HG02623 (cell line): Measurements from ENCODE around the gene BRCC3.

Experiments used
- ATAC-seq: cut with Tn5 transposase; IDR thresholded peaks from one replicate; pipeline ENCODE4 v1.9.1; 2021; ENCODE audit warnings: moderate library complexity; ENCODE audit not compliant: unreplicated experiment

The BRCC3 gene

DNA sequence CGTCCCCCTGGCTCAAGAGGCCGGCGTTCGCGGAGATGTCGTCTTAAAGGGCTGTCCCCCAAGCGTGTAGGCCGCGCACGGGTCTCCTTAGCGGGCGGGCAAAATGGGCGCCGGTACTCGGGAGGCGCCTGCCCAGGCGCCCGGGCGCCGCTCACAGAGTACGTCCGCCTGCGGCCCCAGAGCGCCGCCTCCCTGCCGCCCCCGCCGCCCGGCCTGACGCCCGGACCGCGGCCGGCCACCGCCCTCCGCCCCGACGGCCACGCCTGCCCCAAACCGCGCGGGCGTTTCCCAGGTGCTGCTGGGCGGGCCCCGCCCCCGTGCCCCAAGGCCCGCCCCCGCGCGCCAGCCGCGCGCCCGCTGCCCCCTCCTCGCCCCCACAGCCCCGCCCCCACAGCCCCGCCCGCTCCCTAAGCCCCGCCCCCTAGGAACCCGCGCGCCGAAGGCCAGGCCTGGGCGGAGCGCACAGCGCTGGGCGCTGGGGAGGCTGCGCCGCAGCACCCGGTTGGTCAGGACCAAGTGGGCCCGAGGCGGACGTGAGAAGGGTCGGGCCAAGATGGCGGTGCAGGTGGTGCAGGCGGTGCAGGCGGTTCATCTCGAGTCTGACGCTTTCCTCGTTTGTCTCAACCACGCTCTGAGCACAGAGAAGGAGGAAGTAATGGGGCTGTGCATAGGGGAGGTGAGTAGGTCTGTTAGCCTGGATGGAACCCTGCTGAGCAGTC is at the start of gene BRCC3, which contains the start of the genes CMC4 and MTCP1:
Gene BRCC3 (plus strand): TSS at position 534 of the 719 bp plus-strand sequence. CDS start 20 bp downstream, at position 554.
Gene CMC4 (minus strand): TSS at position 162 of the 719 bp plus-strand sequence. CDS start 7,113 bp downstream, outside the sequence.
Gene MTCP1 (minus strand): TSS at position 162 of the 719 bp plus-strand sequence. CDS start 5,126 bp downstream, outside the sequence.
- peak; percentile 86 for ATAC-seq

DNA sequence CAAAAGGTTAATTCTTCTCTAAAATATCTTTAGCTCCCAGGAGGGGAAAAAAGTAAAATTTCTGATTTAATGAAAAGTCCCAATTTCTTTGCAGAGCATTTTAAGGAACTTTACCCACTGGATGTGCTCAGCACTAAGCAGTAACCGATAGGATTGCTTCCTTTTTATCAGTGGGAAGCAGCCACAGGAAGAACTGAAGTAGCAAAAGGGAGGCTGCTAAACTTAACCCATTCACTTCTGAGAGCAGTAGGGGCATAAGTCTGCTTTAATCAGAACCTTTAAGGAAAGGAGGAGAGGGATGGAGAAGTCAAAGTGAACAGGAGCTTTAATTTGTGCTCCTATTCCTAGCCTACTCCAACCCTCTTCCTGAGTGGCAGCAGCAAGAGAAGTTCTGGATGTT is 48.7 kb upstream of the BRCC3 start, which contains the start of gene F8:
Gene F8 (minus strand): TSS at position 139 of the 400 bp plus-strand sequence. CDS start 171 bp downstream, outside the sequence.
- no peak for ATAC-seq

DNA sequence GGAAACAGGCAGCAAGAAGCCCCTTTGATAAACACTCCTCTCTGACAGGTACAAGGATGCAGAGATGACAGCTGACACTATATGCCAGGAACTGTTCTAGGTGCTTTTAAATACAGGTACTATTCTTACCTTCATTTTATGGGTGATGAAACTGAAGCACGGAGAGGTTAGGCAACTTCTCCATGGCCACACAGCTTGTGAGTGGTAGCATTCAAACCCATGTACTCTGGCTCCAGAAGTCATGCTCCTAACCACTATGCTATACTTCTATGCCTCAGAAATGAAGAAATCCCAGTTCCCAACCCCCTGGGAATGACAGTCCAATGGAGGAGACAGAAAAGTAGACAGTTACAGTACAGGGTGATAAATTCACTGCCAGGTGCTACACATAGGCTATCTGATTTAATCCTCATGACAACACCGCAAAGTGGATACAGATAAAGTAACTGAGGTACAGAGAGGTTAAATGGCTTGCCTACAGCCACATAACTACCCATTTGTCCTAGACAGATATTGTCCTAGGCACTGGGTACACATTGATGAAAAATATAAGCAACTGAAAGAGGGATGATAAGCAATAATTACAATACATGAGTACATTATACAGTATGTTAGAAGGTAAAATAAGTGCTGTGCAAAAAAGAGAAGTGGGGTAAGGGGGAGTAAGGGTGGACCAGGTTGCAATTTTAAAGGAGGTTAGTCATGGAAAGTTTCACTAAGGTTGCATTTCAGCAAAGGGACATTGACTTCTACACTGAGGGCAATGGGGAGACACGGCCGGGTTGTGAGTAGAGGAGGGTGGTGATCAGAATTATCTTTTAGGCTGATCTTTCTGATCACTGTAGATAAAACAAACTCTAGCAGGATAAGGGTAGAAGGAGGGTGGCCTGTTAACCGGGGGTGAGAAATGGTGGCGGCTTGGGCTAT is 47.1 kb upstream of the BRCC3 start:
- ATAC-seq, result no peak

DNA sequence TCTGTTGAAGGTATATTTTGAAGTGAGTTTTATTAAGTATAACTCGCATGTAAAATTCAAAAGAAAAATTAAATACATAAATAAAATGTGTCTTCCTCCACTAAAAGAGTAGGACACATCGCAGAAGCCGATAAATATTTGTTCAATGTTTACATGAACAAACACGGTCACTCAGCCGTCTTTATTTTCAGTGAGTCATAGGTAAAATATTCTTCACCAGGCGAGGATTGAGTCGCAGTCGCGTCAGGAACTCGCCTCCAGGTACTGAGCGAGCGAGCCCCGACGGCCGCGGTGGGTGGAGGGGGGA is 44.9 kb upstream of the BRCC3 start:
- ATAC-seq, result no peak

DNA sequence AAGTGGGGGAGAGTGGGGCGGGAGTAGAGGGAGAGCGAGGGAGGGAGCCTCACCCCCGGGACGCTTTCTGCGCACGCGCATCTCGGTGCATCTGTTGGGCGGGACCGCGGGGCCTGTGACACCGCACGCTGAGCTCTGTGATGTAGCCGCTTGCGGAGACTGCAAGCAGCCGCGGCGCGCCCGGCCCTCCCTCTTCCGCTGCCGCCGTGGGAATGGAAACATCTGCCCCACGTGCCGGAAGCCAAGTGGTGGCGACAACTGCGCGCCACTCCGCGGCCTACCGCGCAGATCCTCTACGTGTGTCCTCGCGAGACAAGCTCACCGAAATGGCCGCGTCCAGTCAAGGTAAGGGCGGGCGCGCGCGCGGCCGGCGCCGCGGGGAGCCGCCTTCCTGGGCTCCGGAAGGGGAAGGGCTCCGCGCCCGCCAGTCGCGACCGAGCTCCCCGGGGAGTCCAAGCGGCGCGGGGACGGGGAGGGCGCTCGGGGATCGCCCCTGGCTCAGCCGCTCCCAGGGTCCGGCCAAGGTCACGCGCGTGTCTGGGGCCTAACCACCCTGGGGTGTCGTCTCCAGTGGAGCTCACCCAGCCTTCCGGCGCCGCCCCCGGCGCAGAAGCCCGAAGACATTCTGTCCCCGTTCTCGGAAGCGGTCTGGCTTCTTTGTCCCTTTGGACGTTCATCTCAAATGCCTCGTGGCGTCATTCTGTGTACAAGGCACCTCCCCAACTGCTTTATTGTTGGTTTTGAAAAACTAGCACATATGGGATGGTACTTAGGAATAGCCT is 44.4 kb upstream of the BRCC3 start, which contains the start of gene FUNDC2:
Gene FUNDC2 (plus strand): TSS at position 118 of the 782 bp plus-strand sequence. CDS start 95 bp downstream, at position 213.
- ATAC-seq, result peak; percentile 90

DNA sequence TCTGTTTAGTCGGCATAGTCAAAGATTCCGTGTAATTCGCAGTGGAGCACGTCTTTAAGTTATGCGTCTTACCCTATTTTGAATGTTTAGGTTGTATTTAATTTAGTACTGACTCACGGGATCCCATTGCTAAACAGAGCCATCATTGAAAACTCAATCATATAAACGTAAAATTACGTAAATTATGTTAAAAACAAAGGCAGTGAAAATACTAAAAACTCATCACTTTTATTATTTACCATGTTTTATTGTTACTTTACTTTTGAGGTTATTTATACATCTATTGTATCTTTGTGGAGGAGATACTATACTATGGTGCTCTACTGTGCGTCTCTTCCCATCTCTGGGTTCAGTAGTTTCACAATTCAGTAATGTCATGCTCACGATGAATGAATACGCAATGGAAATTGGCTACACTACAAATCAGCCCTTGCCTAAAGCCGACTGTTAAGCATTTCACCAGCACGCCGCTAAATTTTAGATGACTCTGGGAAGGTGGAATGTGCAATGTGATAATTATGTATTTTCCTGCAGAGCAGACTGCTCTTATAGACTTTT is 43.7 kb upstream of the BRCC3 start:
- ATAC-seq, result no peak

DNA sequence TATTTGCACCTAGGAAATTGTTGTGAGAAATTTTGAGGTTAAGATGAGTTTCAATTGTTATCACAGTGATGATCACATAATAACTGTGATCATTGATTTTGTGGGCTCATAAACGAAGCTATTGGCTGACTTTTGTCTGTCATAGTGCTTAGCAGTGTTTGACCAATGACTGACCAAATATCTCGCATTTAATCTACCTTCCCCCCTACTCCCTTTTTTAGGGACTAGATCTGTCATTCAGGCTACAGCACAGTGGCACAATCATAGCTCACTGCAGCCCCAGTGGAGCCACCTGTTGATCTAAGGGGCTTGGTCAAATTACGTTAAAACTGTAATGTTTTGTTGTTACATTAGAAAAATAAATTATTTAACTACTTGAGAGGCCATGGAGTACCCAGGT is 43.2 kb upstream of the BRCC3 start:
- ATAC-seq, result no peak

DNA sequence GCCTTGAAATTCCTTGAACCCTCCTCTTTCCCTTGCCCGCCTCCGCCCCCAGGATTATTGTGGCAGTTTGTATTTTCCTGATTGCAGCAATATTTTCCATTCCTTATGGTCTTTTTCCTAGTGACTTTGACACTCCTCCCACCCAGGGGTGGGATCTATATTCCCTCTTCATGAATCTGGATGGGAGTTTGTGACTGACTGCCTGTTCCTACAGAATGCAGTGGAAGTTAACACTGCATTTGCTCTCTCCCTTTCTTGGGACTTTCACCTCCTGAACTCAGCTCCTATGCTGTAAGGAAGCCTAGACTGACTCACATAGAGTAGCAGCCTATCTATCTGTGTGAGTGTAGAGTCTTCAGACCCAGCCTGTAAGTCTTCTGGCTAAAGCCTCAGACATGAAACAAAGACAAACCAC is 42.4 kb upstream of the BRCC3 start:
- ATAC-seq, result no peak

DNA sequence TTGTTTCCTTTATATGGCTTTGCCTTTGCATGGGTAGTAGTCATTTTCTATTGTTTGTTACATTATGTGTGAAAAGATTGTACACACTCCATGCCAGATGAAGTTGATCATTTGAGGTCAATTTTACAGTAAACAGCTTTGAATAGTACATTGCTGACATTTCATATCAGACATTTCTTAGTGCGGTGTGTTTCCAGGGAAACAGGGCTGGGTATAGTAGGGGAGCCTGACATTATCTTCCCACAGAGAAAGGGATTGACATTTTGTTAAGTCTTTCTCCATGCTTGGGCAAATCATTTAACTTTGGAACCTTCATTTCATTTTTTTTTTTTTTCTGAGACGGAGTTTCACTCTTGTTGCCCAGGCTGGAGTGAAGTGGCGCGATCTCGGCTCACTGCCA is 39.7 kb upstream of the BRCC3 start:
- ATAC-seq, result no peak

DNA sequence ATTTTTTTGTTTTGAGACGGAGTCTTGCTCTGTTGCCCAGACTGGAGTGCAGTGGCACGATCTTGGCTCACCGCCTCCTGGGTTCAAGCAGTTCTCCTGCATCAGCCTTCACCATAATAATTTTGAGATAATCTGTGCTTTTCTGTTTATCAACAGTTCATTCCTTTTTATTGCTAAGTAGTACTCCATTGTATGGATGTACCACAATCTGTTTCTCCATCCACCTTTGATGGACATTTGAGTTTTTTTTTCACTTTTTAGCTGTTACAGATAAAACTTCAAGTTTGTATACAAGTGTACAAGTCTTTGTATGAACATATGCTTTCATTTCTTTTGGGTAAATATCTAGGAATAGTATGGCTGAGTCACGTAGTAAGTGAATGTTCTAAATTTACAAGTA is 35.6 kb upstream of the BRCC3 start:
- ATAC-seq, result no peak

DNA sequence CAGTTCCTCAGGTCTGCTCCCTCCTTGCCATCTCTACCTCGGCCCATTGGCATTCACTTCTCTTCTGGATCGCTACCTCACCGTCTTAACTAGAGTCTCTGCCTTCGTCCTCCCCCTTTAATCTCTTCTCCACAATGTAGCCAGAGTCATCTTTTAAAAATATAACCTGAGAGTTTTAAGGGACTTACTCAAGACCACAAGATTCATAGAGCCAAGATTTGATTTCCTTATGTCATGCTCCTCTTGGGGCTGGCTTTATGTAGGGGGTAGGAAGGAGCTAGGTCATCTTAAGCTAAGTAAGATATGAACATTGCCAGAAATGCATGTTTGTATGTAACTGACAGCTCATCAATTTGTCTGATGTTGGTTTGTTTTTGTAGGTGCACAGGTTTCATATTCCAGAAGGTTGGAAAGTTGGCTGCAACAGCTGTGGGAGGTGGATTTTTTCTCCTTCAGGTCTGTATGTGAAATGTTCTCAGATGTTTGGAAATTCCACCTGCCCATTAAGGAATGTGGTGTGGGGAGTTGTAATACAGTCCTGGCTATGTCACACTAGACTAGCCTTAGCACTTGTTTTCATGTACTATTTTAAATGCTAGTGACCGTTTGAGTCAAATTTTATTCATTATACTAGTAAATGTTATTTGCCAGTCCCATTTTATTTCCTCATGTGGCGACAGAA is 25.0 kb upstream of the BRCC3 start:
- no peak for ATAC-seq

DNA sequence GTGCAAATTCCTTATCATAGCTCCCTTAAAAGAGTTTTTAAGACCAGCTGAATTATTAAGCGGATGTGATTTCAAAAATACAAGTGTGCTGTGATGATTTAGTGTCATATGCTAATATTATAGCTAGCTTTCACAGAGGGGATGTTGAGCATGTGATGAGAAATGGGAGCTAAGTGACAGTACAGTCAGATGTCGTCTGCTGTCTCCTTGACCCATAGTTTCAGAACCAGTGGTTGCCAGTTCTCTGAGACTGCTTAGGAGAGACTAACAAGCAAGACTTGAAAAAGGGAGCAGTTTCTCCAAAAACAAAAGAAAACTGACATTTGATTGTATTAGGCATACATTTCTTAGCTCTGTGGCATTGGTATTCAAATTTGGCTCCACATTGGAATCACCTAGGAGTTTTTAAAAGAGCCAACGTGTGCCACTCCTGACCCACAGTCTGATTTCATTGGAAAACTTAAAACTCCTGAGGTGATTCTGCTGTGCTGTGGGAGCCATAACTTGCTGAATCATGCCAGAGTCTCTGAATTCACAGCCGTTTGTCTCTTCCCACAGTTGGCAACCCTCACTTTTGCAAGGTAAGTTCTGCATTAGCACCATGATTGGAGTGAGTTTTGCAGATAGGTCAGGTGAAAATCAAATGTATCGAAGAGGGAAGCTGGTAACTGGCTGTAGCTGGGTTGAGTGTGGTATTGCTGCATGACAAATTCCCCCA is 24.3 kb upstream of the BRCC3 start:
- no peak for ATAC-seq

DNA sequence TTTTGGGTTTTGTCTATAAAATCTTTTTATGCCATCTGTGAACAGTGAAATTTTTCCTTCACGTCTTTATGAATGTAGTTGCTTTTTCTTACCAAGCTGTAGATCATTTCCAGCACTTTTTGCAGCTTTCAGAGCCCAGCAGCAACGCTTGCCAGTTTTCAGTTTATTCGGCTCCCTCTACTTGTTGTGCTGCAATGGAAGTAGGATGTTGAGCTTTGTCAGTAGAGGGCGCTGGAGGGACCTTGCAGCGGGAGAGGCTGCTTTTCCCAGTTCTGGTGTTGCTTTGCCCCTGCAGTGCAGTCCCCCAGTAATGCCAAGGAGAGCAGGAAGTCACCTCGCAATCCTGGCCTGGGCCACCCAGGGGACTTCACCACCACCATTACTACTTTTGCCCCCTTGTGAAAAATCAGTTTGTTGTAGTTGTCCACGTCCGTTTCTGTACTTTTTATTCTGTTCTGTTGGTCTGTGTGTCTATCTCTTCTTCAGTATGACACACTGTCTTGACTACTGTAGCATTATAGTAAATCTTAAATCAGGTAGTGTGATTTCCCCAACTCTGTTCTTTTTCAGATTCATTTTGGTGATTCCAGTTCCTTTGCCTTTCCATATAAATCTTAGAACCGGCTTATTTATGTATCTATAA is 22.2 kb upstream of the BRCC3 start:
- ATAC-seq, result no peak

DNA sequence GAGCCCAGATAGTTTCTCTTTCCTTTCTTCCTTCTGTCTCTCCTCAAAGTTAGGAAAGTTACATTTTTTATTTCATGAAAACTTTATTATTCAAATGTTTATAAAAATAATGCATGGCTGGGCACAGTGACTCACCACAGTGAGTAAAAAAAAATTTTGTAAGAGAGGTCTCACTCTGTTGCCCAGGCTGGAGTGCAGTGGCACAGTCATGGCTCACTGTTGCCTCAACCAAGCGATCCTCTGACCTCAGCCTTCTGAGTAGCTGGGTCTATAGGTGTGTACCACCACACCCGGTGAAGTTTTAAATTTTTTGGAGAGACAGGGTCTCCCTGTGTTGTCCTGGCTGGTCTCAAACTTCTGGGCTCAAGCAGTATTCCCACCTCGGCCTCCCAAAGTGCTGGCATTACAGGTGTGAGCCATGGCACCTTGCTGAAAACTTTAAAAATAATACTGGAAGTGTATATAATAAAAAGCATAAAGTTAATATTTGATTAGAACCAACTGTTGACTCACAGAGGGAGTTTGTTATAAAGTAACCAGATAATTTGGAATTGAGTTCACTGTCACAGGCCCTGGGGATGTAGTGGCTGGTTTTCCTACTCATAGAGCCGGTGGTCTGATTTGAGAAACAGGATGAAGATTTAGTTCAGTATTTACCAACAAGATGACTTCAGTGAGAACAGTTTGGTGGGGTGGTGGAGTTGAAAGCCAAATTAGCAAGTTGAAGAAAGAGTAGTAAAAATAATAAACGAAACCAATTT is 18.4 kb upstream of the BRCC3 start:
- ATAC-seq, result no peak

DNA sequence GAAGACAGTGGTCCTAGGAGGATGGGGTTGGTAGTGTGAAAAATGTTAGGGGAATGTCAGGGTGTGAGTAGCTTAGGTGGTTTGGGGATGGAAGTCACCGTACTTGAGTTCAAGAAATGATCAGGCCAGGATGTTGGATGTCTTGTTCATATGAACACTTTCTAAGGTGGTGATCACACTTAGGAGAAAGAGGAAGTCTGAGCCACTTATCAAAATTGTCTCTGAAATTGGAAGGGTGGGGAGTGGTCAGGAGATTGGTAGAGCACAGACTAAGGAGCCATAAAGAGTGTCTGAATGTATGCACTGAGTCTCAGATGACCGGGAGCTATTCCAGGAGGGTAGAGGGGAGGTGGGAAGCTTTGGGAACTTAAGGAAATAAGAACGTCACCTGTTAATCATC is 17.7 kb upstream of the BRCC3 start:
- ATAC-seq, result no peak

DNA sequence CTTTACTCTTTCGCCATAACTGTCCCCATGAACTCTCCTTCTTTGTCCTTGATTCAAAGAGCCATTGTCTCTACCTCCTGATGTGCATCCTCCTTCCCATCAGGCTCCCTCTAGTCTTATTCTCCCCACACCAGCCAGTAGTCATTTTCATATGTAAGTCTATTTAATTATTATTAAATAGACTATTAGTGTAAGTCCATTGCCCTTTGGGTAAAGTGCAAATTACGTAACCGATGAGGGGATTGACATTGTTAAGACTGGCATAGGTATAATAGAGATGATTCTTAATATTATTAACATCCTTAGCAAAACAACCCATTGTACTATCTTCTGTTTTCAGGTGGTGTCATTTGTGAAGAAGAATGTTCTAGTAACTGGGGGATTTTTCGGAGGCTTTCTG is 17.1 kb upstream of the BRCC3 start:
- ATAC-seq, result no peak

DNA sequence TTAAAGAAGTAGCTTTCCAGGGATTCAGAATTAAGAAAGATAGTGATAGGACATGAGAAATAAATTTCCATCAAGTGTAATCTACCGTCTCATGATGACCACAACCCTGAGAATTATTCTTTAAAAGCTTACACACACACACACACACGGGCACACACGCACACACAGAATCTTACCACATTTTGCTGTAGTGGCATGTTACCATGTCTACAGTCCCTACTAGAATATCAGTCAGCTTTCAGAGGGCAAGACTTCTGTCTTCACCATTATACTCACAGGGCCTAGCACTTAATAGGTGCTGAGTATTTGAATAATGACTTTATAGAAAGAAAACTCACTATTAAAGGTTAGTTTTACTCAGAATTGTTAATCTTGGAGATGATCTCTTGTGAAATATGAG is 15.8 kb upstream of the BRCC3 start:
- no peak for ATAC-seq

DNA sequence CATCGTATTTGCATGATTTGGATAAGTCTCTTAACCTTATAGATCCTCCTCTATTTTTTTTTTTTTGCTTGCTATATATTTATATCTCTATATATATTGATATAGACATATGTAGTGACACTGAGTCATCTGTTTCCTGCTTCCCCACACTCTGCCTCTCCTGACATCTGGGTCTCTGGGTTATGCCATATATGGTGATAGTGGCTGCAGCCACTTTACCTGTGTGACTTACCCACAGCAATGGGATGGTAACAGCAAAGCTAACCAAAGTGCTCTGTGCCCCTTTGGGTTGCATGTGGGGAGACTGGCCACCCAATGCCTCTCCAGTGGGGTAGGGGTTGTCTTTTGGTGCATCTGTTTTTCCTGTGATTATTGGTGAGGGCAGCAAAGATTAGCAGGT is 14.8 kb upstream of the BRCC3 start:
- ATAC-seq, result no peak
